Measurements from ENCODE around the gene B4GALT7.
"Not testable (repeated sequence)": the region's sequence is repeated elsewhere in the genome, so short reads cannot be mapped to it uniquely, and the experiment has no call there.

The B4GALT7 gene, protein sequence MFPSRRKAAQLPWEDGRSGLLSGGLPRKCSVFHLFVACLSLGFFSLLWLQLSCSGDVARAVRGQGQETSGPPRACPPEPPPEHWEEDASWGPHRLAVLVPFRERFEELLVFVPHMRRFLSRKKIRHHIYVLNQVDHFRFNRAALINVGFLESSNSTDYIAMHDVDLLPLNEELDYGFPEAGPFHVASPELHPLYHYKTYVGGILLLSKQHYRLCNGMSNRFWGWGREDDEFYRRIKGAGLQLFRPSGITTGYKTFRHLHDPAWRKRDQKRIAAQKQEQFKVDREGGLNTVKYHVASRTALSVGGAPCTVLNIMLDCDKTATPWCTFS

DNA sequence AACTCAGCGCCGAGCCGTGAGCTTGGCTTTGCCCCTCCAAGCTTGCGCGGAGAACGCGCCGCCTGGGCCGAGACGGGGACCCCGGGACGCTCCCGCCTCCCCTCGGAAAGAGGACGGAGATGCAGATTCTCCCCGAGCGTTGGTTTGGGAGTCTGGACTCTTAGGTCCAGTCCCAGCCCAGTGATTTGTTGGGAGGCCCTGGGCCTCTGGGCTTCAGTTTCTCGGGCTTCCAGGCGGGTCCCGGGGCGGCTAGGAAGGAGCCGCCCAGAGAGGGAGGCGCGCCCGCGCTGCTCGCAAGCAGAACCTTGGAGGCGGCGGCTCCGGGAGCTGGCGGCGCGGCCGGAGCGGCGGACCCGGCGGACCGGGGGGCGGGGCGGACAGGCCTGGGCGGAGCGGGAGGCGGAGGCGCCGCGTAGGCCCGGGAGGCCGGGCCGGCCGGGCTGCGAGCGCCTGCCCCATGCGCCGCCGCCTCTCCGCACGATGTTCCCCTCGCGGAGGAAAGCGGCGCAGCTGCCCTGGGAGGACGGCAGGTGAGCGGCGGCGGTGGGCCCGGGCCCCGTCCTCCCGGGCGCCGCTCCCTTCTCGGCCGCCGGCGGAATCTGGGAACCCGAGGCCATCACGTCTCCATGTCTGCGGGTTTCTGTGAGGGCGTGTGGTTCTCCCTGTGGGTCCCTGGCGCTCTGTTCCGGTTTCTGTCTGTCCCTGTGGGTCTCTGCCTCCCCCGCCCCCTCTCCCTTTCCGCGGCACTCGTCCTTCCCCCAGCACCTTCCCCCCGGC is at the start of gene B4GALT7:
B4GALT7 (plus strand) TSS at position 402 of the 777 bp plus-strand sequence; CDS start at position 481, 79 bp downstream.
- peak; percentile 65 for DNase-seq

DNA sequence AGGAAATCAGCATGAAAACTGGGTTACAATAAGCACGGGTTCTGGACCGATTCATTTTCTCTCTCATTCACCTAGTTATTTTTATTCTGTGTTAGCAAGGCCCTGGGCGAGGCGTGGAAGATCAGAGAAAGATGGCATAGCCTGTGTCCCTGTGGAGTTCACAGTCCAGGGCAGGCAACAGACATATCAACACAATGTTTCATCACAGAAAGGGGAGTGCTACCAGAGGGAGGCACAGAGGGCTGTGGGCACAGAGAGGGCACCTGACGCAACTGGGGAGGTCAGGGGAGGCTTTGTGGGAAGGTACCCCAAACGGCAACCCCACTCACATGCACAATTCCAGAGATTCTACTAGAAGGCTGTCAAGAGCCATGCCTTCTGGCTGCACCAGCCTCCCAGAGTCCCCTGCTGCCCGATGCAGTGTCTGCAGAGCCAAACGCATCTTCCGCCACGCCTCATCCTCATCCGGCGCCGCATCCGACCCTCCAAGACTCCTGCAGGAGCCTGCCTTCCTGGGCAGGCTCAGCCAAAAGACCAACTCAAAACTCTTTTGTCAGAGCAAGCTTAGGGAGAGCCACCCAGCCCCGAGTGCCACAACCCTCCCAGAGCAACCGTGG is 47.0 kb upstream of the B4GALT7 start:
- DNase-seq, result no peak

DNA sequence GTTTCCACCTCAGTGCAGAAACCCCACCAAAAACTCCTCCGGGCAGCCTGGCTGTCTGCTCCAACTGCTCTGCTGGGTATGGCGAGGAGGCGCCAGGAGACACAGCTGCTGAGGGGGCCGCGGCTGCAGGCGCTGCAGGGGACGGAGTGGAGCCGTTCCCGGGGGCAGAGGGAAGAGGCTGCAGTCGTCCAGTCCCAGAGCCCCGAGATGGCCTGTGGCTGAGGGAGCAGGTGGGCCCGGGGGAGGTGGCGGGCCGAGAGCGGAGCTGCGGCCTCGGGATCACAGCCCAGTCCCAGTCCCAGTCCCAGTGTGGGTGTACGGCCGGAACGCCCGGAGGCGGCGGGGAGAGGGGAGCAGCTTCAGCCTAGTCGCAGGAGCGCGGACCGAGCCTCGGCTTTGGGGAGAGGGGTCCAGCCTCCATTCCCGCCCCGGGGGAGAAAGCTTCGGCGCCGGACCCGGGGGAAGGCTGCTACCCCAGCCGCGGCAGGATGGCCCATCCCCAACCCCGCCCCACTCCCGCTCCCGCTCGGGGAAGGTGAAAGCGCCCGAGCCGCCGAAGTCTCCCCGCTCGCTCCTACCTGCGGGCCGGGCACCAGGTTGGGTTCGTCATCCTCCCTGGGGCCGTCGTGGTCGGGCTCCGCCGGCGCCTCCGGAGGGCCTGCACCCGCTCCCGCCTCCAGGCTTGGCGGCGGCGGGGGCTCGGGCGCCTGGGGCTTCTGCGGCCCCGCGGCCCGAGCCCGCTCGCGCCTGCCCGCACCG is 46.1 kb upstream of the B4GALT7 start:
- DNase-seq, result peak; percentile 18

DNA sequence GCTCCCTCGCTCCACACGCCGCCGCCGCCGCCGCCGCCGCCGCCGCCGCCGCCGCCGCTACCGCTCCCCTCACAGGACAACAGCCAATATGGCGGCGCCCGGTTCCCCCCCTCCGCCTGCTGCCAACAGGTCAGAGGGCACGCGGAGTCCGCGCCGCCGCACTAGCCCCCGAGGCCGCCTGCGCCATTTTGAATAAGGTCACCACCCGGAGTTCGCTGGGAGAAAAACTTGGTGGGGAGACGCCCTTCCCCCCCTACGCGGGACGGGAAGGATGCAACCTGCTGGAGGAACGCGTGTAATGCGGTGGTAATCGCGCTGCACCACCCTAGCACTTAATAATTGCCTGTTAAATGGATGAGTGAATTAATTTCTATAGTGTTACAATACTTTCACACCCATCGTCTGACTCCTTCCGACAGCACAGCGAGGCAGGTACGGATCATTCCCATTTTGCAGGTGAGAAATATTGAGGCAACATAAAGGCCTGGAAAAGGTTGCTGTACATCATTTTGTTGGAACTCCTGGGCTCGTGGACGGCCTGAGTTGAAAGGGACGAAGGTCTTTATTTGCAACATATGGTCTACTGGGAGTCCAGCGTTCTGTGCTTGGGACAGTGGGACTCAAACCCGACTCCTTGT is 45.3 kb upstream of the B4GALT7 start, which contains the start of gene FAM193B:
FAM193B (minus strand) TSS at position 90 of the 638 bp plus-strand sequence. CDS start 105 bp downstream, outside the sequence.
- peak; percentile 95 for DNase-seq

DNA sequence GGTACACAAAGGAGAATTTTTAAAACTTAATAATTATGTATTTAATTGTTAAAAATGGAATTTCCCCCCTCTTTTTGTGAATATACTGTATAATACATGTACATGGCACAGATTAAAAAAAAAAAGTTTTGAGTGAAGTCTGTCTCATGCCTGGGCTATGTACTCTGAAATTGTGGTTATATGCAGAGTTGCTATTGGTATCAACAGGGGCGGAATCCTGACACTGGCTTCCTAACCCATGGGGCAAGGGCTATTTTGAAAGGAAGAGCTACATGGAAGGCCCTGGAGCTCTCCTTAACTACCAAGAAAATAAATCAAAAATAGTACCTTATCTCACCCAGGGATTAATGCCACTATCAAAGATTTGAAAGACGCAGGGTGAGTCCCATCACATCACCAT is 44.7 kb upstream of the B4GALT7 start:
- no peak for DNase-seq

DNA sequence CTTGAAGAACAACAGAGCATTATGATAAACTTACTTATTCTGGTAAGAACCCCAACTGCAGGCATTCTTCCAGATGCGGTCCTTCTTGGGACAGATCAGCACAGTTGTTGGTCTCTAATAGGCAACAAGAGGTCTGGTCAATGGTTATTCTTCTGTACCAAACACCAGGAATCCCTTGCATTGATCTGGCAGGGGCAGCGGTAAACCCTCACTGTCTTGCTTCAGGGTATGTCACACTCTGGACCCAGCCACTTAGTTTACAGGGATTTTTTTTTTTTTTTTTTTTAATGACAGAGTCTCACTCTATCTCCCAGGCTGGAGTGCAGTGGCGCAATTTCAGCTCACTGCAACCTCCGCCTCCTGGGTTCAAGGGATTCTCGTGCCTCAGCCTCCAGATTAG is 44.3 kb upstream of the B4GALT7 start:
- DNase-seq, result no peak

DNA sequence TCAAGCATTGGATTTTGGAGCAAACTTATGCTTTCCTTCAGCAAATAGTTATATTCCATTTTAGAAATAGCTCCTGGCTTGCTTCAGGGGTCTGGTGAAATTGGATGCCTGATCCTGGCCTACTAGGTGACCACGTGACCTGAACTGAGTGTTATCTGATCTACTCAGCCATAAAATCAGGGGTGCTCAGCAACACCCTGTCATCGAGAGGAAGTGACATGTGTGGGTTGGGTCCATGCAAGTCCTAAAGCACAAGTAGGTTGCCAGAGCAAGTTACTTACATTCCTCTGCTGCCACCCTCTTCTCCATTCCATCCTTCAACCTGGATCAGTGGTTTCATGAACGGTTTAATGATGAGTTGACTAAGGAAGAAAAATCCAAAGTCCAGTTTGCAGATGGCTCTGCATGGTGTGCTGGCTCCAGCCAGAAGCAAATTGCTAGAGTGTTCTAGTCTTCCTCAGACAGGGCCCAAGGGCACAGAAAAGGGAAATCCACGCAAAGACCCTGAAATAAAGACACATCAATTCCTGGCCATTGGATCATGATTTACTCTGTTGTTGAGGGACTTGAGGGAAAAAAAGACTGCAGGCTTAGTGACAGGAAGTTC is 42.8 kb upstream of the B4GALT7 start:
- peak; percentile 35 for DNase-seq

DNA sequence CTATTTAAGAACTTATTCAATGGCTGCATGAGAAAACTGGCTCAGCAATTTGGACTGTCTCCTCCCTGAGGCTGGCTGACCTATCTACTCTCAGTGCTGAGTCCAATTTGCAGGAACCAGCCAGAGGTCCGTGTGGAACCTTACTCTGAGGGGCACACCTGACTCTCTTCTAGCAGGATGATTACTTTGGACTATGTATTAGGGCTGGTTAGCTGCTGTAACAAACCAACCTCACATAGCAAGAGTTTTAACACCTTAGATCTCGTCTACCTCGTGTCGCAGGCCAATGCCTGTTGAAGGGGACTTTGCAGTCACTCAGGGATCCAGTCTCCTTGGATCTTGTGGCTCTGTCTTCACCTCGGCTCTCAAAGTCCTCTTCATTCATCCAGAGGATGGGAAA is 42.1 kb upstream of the B4GALT7 start:
- DNase-seq, result no peak

DNA sequence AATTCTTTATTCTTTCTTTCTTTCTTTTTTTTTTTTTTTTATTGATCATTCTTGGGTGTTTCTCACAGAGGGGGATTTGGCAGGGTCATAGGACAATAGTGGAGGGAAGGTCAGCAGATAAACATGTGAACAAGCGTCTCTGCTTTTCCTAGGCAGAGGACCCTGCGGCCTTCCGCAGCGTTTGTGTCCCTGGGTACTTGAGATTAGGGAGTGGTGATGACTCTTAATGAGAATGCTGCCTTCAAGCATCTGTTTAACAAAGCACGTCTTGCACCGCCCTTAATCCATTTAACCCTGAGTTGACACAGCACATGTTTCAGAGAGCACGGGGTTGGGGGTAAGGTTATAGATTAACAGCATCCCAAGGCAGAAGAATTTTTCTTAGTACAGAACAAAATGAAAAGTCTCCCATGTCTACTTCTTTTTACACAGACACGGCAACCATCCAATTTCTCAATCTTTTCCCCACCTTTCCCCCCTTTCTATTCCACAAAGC is 40.4 kb upstream of the B4GALT7 start:
- DNase-seq, result not testable (repeated sequence)

DNA sequence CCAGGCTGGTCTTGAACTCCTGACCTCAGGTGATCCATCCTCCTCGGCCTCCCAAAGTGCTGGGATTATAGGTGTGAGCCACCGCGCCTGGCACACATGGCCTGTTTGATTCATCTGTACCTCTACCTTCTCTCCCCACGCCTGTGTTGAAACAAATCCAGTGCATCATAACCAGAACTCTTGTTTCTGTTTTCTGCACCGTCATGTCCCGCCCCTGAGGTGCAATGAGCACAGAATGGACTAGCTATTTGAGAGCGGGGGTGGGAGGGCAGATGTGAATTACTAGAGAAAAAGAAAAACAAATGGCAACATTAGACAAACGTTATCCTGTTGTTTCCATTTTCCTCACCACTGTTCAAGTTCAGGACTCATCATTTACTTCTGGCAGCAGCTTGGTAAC is 34.9 kb upstream of the B4GALT7 start:
- no peak for DNase-seq

DNA sequence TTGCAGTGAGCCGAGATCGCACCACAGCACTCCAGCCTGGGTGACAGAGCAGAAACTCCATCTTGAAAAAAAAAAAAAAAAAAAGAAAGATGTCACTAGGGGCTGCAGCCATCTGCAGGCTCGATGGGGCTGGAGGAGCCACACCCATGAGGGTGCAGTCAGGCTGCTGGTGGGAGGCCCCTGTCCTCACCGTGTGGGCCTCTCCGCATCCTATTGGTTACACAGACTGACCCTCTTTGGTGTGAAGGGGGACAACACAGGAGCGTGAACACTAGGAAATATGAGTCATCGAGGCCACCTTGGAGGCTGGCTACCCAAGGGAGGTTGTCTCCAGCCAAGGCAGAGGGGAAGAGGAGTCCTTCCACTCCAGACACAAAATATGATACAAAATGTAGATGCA is 31.6 kb upstream of the B4GALT7 start:
- no peak for DNase-seq

DNA sequence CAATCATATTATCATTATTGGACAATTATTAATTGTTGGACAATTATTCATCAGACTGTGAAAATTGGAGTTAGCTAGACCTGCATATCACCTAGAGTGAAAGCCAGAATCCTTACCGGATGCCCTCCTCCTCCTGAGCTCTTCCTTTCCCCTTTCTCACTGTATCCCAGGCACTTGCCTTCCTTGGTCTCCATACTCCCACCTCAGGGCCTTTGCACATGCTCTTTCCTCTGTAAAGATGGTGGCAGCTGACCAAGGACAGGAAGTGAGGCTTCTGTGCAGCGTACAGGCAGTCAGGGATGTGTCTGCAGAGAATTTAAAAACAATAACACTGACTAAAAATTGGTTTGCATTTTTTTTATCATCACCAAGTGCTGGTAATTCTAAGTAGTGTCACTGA is 30.0 kb upstream of the B4GALT7 start:
- no peak for DNase-seq

DNA sequence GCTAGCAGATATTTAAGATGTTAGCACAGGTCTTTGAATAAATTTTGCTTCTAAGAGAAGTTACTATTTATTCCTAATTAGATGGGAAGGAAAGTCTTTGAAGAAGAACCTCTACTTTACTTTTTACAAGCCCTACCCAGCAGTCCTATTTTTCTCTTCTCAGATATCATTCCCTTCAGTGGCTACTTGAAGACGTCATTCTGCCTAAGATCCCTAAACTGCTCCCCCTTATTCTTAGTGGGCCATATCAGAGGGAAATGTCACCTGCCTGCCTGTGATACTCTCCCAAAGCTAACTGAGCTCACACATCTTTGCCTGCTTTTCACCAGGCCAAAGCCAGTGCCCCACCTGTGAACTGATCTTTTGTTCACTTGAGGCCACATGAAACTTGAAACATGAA is 24.4 kb upstream of the B4GALT7 start:
- no peak for DNase-seq

DNA sequence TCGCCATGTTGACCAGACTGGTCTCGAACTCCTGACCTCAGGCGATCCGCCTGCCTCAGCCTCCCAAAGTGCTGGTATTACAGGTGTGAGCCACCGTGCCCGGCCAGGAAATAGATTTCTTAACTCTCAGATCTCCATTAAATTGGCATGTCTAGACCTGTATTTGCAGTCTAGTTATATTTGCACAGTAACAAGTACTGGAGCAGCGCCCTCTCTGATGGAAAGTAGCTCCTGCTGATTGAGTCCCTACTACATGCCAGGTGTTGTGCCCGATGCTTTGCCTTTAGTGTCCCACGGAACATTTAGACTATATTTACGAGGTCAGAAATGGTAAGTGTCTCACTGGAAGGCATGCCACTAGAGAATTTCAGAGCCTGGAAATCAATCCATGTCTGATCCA is 23.8 kb upstream of the B4GALT7 start:
- DNase-seq, result no peak

DNA sequence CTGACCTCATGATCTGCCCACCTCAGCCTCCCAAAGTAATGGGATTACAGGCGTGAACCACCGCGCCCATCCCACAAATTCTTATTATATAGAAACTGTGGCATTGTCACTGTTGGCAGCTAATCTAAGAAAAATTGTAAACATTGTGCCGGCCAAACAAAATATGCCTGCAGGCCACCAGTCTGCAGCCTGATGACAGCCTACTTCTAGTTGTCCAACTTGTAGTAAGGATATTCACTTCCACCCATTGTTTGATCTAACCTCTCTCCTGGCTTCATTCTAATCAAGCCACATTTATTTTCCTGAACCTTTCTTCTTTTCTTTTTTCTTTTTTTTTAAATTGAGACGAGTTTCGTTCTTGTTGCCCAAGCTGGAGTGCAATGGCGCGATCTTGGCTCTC is 21.6 kb upstream of the B4GALT7 start:
- no peak for DNase-seq

DNA sequence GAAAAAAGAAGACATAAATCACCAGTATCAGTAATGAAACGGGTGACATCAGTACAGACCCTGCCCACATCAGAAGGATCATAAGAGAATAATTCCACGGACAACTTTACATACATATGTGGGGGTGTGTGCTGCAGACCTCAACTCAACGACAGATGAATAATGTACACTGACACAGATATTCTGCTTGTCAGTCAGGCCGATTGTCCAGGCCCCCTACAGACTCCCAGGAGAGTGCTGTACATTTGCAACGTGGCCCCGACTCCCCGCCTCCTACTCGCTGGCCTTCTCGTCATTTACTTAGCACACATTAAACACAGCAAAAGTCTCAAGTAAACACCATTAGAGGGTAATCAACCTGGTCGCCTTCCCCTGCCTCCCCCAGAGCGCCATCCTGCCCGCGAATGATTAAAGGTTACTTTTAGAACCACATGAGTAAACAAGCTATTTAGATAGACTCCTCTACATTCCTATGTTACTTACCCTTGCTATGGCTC is 11.5 kb upstream of the B4GALT7 start:
- no peak for DNase-seq

DNA sequence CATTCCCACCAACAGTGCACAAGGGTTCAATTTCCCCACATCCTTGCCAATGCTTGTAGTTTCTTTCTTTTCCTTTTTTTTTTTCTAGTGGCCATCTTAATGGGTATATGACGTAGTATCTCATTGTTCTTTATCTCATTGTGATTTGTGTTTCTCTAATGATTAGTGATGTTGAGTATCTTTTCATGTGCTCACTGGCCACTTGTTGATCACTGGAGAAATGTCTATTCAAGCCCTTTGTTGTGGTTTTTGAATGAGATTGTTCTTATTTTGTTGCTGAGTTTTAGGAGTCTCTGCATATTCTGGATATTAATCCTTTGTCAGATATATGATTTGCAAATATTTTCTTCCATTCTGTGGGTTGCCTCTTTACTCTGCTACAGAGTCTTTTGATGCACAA is 9.5 kb upstream of the B4GALT7 start:
- DNase-seq, result no peak

DNA sequence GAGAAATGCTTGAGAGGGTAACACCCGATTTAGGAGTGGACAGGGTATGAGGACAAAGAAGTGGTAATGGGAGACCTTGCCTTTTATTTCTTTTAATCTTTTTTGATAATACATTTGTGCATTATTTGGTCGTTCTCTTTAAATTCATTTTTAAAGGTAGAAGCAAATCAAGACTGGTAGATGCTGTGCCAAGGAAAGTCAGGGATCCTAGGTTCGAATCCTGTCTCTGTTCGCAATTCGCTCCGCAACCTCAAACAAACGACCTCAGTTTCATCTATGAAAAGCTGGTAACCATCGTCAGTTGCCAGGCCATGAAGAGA is 8.3 kb upstream of the B4GALT7 start:
- DNase-seq, result no peak

DNA sequence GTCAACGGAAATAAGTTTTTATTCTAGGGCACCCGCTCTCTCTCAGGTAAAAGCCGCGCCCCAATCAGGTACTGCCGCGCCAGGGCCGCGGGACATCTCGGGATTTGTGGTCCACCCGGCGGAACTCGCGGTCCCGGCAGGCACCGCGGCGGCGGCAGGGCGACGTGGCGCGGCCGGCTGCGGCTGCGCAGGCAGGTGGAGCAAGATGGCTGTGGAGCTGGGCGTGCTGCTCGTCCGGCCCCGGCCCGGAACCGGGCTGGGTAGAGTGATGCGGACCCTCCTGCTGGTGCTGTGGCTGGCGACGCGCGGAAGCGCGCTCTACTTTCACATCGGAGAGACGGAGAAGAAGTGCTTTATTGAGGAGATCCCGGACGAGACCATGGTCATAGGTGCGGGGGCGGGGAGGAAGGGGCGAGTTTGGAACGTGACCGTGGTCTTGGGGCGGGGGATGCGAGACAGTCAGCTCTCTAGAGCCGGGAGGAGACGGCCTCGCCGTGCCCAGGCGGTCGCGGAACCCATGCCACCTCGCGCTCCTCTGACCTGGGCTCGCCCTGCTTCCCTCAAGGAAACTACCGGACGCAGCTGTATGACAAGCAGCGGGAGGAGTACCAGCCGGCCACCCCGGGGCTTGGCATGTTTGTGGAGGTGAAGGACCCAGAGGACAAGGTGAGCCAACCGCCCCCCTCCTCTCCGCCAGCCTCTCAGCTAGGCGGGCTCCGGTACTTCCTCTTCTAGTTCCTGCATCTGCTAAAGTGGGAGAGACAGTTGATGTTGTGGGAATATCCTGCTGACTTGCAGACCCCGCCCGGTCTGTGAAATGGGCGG is 7.7 kb upstream of the B4GALT7 start, which contains the start of gene TMED9:
TMED9 (plus strand) TSS at position 194 of the 825 bp plus-strand sequence; CDS start at position 206, 12 bp downstream.
- DNase-seq, result peak; percentile 86

DNA sequence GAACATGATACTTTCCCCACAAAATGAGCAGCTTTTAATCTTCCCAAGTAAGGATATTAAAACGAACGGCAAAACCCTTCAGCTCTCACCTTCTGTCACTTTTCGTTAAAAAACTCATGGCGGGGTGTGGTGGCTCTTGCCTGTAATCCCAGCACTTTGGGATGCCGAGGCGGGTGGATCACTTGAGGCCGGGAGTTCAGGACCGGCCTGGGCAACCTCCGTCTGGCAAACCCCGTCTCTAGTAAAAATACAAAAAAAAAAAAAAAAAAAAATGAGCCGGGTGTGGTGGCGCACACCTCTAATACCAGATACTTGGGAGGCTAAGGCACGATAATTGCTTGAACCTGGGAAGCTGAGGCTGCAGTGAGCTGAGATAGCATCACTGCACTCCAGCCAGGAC is 7.0 kb upstream of the B4GALT7 start:
- no peak for DNase-seq

DNA sequence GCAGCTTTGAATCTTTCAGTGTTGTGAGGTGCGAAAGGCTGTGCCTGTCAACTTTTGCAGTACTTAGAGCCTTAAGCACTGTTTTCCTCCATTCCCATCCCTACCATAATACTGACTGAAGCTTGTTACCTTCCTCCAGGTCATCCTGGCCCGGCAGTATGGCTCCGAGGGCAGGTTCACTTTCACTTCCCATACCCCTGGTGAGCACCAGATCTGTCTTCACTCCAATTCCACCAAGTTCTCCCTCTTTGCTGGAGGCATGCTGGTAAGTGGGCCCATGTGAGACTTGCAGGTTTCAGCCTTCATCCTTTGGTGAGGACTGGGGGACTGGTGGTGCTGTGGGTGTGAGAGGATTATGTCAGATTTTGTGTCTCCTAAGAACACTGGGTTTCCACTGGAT is 6.4 kb upstream of the B4GALT7 start:
- no peak for DNase-seq

All from CD4-positive, alpha-beta T cell treated with Interleukin-4 for 4 hours (primary cell).